GM21576 (cell line): ENCODE data around the gene FNDC11.
"Not testable (repeated sequence)": the region's sequence is repeated elsewhere in the genome, so short reads cannot be mapped to it uniquely, and the experiment has no call there.

Experiments used
- ATAC-seq: cut with Tn5 transposase; IDR thresholded peaks from one replicate; pipeline ENCODE4 v1.9.1; 2021; ENCODE audit warnings: mild to moderate bottlenecking, moderate library complexity; ENCODE audit not compliant: unreplicated experiment

Gene FNDC11

GRCh38 chr20:63565699-63566335, 11.9 kb downstream of the FNDC11 start:
- ATAC-seq = no peak

DNA sequence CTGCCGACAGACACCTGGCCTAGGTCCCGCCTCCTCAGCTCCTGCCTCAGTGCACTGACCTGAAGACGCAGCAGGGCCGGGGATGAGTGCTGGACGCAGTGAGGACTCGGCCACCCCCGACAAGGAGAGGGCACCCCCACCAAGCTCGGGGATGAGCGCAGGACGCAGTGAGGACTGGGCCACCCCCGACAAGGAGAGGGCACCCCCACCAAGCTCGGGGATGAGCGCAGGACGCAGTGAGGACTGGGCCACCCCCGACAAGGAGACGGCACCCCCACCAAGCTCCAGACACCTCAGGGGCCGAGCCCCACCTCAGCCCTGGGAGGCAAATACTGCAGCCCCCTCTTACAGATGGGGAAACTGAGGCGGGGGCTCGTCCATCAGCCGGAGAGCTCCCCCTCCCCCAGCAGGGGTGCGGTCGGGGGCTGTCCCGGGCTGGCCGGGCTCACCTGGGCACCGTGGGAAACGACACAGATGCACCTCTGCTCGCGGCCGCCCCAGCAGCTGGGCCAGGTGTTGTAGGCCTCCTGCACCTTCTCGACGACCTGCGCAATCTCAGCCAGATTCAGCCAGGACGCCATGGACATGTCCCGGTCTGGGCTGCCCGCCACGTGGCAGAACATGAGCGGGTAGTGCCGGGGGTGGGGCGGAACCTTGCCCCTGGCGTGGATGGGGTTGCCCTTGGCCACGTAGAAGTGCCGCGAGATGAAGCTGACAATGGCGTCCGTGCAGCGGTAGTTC, 12.6 kb downstream of the FNDC11 start:
- no peak for ATAC-seq

DNA sequence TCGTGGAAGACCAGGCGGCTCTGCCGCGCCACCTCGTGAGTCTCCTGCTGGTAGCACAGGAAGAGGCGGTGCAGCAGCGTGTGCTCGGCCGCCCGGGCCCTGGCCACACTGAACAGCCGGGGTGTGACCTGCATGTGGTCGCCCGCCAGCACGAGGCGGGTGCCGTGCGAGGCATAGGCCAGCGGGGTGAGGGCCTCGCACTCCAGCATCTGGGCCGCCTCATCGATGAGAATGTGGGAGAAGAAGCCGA, 13.1 kb downstream of the FNDC11 start:
- no peak for ATAC-seq

GRCh38 chr20:63567386-63568169, 13.6 kb downstream of the FNDC11 start:
- ATAC-seq = peak; percentile 56

DNA sequence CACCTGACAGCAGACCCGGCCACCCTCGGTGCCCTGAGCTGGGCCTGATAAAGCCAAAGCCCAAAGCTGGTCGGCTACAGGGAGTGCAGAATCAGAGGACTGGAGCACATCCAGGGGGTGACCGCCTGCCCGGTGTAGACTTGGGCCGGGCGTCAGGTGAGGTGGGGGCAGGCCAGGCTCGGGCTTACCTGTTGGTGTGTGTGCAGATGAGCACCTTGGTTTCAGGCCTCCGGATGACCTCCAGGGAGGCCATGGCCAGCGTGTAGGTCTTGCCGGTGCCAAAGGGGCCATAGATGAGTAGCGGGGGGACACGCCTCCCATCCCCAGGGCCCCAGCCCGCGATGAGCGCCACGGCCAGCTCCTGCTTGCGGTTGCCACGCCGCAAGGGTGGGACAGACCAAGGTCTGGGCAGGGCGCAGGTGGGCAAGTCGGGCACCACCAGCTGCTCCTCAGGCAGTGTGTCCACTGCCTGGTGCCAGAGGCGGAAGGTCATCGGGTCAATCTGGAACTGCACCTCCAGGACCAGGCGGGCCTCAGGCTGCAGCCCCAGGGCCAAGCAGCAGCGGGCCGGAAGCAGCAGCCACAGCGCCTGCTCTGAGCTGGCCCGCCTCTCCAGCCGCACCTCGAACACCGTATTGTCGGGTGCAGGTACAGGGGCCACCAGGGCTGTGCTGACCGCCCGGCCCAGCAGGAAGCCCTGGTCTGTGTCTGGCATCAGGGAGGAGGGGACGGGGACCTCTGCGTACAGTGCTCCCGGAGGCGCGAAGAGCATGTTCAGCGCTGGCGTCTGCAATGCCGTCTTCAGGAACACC, 14.4 kb downstream of the FNDC11 start:
- ATAC-seq = peak; percentile 13

DNA sequence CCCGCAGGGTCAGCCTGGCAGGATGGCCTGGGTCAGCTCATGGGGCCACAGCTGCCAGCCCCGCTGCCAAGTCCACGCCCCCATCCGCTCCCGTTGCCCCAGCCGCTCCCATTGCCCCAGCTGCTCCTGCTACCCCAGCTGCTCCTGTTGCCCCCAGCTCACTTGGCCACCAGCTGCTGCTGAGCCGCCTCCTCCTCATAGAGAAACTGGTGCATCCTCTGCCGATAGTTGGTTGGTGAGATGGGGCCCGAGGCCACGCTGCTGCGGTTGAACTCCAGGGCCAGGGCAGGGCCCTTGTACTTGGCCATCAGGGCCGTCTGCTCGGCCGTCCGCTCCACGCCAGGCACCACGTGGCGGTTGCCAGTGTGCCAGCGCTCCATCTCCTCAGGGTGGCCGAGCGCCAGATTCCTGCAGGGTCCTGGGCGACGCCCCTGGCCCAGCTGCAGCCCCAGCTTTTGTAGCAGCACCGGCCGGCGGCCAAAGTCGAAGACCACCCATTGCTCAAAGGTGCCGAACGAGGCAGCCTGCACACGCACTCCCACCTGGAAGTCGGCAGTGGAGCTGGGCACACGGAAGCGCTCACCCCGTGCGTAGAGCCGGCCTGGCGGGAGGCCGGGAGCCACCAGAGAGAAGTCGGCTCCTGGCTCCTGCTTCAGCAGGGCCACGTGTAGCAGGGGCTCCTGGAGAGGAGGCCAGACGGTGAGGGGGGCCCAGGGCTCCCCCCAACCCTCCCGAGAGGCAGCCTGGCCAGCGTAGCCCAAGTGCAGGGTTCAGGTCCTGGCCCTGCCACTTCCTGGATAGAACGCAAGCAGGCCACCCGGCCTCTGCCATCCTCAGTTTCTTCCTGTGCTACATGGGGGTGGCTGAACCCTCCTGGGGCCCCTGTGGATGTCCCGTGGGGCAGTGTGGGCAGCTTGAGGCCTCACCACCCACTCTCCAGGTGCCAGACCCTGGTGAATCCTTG, 15.3 kb downstream of the FNDC11 start:
- ATAC-seq = no peak

GRCh38 chr20:63570281-63571086, 16.5 kb downstream of the FNDC11 start:
- no peak for ATAC-seq

DNA sequence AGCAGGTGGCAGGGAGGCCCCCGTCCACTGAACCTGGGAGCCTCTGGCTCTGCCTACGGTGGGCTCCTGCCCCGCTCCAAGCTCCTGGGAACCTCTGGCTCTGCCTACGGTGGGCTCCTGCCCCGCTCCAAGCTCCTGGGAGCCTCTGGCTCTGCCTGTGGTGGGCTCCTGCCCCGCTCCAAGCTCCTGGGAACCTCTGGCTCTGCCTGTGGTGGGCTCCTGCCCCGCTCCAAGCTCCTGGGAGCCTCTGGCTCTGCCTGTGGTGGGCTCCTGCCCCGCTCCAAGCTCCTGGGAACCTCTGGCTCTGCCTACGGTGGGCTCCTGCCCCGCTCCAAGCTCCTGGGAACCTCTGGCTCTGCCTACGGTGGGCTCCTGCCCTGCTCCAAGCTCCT, 17.1 kb downstream of the FNDC11 start:
- ATAC-seq = not testable (repeated sequence)

DNA sequence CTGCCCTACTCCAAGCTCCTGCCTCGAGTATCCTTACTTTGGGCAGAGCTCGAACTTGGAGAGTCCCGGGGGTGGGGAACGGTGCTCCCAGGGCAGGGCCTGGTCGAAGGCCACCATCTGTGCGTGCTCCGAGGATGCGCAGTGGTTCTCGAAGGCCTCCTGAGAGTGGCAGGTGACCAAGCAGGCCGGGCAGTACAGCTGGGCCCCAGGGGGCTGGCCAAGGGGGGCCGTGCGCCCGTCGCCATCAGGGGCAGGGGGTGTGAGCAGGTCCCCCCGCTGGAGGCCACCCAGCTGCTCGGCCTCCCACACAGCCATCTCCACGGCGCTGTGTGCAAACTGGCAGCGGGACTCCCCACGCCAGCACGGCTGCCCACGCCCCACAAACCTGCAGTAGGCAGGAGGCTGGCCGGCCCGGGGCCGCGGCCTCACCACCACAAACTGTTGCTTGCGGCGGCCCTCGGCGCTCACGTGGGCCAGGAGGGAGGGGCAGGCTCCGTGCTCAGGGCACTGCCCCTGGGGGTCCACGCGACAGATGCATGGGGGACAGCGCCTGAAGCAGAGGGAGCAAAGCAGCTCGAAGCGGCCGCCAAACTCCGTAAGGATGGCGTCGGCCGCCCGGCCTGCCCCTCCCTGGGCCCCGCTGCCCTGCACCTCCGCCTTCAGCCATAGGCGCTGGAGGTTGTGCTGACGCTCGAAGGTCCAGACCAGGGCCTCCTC, 18.3 kb downstream of the FNDC11 start:
- no peak for ATAC-seq

DNA sequence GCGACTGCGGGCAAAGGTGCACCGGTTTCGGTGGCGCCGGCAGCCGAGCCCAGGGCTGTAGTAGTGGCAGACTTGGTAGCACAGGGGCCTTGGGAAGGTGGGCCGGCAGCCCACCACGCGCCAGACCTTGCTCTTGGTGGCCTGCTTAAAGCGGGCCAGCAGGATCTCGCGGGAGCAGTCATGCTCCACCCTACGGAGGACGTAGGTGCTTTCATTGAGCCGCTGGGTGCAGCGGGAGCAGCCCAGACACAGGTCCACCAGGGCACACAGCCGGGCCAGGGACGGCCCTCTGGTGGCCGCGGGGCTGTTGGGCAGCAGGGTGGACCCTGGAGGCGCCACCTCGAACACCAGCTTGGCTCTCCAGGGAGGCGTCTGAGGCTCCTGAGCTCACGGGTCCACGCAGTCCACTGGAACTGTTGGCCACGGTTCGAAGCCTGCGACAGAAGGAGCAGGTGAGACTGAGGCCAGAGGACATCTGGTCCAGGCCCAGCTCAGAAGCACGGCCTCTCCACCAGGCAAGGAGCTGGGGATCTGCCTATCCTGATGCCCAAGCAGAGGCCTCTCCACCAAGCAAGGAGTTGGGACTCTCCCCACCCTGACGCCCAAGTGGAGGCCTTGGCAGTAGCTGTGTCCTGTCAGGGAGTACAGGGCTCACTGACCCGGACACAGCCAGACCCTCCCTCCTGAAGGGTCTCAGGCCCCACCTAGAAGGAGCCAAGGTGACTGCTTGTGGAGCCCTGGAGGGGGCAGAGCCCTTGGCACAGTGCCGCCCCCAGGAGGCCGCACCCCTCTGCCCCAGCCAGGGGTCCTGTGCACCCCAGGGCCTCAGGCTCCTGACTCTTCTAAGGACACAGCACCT, 19.1 kb downstream of the FNDC11 start:
- no peak for ATAC-seq

DNA sequence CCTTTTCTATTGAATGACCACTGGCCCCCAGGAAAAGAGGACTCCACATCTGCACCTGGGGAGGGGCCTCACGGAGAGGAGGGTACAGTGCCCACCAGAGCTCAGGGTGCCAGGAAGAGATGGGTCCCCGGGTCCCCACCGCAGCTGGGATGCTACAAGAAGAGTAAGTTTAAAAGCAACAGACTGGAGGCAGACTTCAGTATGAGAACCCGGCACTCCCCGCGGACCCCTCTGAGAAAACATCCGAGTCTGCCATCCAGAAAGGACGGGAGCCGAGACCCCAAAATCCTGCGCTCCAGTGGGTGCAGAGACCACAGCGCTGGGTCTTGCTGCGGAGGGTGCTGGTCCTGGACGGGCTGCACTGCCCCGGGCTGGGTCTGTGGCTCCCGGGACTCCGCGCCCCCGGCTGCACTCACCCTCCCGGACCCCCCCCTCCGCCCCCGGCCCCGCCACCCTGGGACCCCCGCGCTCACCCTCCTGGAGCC, 19.7 kb downstream of the FNDC11 start:
- no peak for ATAC-seq

- no peak for ATAC-seq
Measured at GRCh38 chr20:63574156-63574828, 20.3 kb downstream of the FNDC11 start, which contains the start of gene HELZ2. TSS of gene HELZ2 (minus strand) at chr20:63574239. CDS start at chr20:63572385, 1,854 bp downstream.

GRCh38 chr20:63574829-63575743, 21.1 kb downstream of the FNDC11 start:
- ATAC-seq = no peak

- no peak for ATAC-seq
Measured at GRCh38 chr20:63576311-63576710, 22.4 kb downstream of the FNDC11 start.

GRCh38 chr20:63577317-63577894, 23.4 kb downstream of the FNDC11 start:
- ATAC-seq = no peak
